HG02588 (cell line): ENCODE measurements around the gene DNAJC22.

ENCODE experiments used
- ATAC-seq: cut with Tn5 transposase; IDR thresholded peaks from one replicate; pipeline ENCODE4 v1.9.1; 2021; ENCODE audit warnings: mild to moderate bottlenecking, moderate library complexity; ENCODE audit not compliant: unreplicated experiment

The DNAJC22 gene

DNA sequence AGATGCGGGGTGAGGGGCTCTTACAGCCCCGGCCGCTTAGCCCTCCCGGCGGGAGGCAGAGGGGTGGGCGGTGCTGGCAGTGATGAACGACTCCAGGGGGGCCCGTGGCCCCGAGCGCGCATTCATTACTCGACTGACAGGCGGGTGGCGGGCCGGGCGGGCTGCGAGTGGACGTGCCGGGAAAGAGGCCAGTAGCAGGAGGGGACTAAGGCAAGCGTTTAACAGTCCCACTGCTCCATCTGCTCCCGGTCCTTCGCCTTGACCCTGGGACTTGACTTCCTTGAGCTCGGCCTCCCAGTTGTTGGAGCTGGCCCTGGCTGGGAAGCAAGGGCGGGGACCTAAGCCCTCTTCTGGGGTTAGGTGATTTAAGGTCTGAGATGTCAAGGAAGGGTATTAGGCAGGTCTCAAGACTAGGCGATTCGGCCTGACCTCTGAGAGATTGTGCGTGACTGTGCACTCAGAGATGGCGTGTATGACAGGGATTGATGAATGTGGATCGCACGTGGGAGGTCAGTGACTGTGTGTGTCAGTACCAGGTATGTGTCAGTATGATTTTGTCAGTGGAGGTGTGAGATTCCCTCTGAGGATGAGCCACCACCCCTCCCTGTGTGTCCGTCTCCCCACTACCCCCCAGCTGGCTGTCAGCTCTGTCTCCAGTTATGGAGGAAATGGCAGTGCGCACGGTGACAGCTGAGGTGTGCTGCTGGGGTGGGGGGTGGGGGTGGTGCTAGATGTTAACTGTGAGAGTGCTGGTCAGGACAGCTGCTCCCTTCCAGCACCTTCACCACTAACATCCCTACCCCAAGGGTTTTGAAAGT lies 3.6 kb upstream of the DNAJC22 start:
- no peak for ATAC-seq

DNA sequence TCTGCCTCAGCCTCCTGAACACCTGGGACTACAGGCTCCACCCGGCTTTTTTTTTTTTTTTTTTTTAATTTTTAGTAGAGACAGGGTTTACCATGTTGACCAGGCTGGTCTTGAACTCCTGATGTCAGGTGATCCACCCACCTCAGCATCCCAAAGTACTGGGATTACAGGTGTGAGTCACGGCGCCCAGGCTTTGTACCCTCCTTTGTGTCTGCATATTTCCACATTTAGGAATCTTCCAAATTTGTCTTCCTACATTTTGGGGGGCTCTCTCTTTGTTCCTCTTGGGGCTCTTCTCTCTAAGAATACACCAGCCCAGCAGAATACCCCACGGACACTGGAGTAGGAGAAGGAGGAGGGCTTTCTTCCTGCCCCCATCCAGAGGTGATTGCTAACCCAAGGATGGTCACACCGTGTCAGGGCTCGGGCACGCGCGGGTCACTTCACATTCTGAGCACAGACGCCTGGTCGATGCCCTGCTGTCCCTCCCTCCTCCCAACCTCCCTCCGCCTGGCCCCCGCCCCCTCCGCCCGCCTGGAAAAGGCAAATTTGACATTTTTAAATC lies 2.1 kb upstream of the DNAJC22 start:
- no peak for ATAC-seq

DNA sequence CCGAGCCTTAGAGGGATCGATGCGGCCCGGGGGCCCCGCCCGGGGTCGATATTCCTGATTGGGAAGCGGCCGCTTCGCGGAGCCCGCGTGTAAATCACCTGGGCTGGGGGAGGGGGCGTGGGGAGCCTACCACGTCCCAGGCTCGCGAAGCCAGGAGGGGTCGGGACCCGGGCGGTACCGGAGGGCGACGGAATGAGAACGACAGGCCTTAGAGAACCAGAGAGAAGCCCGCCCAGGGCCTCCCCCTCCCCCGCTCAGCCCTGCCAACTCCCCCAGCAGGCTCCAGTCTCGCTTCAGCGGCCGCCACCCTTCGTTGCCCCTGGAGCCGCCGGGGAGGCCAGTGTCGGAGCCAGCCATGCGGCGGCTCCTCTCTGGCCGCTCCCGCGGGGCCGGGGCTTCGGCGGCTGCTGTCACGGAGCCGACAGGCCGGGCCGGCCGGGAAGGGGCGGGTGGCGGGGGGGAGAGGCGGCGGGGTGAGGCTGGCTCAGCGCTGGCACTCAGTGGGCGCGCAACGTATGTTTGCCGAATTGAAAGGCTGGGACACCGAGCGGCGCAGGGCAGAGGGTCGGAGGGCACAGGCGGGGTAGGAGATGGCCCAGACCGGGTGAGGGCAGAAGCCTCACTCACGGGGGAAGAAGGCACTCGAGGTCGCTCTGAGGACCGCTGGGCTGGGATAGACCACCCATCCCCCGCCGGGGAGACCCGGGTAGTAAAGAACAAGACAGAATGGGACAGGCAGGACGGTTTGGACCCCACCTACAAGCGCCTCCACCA lies 1.4 kb upstream of the DNAJC22 start:
- ATAC-seq = no peak

DNA sequence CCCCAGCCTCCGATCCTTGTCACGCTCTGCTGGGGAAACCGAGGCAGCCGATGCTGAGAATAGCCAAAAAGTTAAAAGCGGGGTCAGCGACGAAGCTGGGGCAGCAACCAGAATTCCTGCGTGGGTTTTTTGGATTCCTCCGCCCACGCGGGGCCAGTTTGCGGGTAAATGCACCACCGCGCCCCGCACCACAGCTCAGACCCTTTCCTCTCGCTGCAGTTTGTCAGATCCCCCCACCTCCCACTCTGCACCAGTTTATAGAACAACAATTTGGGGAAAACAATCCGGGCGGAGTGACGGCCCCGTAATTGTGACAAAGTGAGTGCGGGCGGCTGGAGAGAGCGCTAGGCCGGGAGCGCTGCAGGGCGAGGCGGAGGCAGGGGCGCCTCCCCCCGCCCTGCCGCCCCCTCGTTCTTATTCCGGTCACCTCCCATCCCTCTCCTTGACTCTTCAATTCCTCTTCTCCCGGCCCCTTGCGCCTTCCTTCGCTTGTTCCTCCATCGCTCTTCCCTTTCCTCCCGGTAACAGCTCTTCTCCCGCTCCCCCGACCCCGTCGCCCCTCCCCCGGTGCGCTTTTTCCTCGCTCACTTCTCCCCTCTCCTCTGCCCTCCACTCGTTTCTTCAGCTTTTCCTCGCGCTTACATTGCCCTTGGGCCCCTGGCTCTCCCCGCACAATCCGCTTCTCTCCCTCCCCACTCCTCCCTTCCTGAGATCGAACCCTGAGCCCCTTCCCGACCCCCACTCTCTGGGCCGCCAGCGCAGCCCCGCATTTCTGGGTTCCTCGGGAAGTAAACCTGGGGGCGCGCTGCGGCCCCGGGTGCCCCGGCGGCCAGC lies 646 bp upstream of the DNAJC22 start:
- no peak for ATAC-seq

DNA sequence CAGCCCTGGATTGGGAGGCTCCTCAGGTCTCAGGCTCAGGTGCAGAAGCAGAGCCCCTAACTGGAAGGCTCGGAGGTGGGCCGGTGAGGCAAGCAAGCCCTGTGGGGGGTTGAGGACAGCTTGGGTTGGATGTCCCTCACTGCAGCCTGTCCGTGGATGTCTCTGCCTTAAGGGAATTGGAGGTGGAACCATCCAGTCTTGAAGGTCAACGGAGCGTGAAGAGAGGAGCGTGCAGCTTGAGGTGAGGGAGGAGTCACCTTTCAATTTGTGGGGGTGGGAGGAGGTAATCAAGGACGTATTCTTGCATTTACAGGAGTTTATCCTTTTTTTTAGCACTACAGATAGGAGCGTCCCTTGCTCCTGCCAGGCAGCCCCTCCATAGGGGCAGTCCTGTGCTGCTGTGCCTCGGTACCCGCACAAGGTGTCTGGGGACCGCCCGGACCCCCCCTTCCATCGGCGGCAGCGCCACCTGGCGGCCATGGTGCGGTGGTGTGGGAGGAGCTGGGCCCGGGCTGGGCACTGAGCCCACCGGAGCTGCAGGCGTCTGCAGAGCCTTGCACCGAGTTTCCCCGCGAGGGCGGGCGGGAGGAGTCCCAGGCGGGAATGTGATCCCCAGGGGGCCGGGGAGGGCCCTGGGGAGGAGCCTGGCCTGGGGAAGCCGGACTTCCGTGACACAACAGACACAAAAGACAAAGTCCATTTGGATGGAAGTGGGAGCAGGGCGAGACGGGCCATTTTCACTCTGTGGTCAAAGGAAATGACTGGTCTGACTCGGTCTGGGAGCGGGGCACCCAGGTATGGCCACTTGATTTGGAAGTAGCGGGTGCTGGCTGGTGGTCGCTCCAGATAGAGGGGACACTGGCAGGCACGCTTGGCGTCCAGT lies 864 bp downstream of the DNAJC22 start:
- no peak for ATAC-seq

DNA sequence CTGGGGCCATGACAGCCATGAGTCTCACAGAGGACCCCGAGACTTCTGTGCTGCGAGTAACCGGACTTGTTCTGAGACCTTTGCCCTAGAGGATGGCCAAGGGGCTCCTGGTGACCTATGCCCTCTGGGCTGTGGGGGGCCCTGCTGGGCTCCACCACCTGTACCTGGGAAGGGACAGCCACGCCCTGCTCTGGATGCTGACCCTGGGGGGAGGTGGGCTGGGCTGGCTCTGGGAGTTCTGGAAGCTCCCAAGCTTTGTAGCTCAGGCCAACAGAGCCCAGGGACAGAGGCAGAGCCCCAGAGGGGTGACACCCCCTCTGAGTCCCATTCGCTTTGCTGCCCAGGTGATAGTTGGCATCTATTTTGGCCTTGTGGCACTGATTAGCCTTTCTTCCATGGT lies 2.1 kb downstream of the DNAJC22 start:
- no peak for ATAC-seq

DNA sequence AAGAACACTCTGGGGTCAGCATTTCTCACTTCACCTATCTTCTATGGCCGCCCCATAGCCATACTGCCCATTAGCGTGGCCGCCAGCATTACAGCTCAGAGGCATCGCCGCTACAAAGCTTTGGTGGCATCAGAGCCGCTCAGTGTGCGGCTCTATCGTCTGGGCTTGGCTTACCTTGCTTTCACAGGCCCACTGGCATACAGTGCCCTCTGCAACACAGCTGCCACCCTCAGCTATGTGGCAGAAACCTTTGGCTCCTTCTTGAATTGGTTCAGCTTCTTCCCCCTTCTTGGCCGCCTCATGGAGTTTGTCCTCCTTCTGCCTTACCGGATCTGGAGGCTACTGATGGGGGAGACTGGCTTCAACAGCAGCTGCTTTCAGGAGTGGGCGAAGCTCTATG lies 2.6 kb downstream of the DNAJC22 start:
- ATAC-seq = no peak

DNA sequence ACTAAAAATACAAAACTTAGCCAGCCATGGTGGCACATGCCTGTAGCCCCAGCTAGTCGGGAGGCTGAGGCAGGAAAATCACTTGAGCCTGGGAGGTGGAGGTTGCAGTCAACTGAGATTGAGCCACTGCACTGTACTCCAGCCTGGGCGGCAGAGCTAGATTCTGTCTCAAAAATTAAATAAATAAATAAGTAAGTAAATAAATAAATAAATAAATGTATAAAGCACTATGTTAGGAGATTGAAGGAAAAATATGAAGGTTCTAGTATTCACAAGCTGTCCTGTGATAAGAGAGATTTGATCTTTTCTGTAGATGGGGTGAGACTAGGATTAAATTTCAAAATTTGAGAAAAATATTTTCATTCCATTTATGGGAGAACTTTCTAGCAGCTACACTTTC lies 5.7 kb downstream of the DNAJC22 start:
- ATAC-seq = no peak

DNA sequence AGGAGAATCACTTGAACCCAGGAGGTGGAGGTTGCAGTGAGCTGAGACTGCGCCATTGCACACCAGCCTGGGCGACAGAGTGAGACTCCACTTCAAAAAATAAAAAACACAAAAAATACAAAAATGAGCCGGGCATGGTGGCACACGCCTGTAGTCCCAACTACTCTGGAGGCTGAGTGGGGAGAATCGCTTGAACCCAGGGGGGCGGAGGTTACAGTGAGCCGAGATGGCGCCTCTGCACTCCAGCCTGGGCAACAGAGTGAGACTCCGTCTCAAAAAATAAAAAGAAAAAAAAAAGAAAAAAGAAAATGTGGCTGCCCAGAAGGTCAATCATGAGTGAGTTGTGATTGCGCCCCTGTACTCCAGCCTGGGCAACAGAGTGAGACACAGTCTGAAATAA lies 9.2 kb downstream of the DNAJC22 start:
- no peak for ATAC-seq

DNA sequence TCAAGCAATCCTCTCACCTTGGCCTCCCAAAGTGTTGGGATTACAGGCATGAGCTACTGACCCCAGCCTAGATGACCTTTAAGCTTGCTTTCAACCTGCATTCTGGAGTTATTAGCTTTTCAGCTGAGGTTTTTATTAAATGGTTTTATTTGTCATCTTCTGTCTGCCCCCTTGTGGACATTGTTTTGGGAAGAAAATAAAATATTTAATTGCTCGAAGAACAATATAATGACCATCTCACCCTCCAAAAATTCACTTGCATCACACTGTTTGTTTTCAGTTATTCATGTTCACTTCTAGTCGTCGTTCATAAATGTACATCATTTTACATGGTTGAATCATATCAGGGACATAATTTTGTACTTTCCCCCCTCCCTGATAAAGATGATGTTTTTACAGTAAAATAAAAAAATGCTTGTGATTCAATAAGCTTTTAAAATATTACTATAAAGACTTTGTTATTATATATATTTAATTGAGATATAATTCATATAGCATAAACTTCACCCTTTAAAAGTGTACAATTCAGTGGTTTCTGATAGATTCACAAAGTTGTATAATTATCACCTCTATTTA lies 10.5 kb downstream of the DNAJC22 start:
- no peak for ATAC-seq

DNA sequence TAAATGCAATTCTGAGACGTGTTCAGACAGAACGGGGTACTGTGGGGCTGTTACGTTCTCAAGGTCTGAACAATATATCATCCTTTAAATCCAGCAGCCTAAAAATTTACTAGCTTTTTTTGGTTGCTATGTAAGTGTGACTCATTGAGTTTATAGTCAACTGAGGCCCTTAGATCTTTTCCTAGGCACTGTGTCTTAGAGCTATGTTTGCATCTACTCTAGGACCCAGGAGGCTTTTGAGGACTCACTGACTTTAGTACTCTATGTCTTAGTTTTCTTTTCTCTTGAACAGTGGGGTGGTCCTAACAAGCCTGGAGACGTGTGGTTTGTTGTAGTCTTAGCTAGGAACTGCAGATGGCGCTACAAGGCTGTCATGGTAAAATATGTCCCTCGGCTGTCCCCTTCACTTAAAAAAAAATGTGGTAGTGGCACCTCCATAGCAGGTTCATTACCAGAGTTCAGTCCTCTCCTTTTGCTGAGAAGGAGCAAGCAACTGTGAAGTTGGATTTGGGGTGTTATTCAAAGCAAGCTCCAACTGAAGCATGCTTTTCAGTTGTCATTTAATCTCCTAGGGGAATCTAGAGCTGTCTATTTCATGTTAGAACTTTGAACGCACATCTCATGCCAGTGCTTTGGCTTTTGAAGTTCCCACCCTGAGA lies 11.9 kb downstream of the DNAJC22 start:
- ATAC-seq = peak; percentile 59

DNA sequence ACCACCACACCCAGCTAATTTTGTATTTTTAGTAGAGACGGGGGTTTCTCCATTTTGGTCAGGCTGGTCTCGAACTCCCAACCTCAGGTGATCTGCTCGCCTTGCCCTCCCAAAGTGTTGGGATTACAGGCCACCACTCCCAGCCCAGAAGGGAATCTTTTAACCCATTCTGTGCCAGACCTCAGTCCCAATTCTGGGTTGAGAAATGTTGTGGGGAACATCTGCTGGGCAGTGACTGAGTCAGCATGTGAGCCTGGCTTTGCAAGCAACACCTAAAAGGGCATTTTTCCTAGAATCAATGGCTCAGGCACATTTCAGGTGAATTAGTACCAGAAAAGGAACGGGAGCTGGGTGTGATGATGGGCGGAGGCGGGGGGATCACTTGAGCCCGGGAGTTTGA lies 13.0 kb downstream of the DNAJC22 start:
- ATAC-seq = no peak

DNA sequence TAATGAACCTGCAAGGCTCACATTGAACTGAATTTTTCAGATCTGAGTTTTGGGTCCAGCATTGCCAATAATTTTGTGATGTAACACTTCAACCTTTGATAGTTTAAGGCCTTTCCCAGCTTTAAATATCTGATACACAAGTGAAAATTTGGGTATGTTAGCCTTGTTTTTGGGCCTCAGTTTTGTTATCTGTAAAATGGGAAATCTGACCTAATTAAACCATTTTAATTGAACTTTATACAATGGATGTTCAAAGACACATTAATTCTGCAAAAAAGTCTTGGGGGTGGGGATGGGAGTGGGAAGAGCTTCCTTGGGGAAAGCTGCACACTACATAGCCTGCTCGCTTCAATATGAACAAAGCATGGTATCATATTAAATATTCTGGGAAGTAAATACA lies 15.4 kb downstream of the DNAJC22 start:
- ATAC-seq = no peak

DNA sequence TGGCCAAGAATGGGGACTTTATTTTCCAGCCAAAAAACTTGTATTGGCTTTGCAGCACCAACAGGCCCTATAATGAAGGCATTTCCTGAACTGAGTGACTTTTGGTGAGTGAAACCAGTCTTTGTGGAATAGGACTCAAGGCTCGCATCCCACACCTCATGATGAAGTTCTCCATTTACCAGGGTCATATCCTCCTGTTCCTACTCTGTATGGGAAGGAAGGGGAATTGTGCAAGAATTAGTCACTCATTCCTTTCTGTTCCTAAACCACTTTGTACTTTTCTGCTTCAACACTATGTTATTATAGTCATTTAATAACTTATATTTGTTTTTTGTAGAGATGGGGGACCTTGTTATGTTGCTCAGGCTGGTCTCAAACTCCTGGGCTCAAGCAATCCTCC lies 18.3 kb downstream of the DNAJC22 start:
- ATAC-seq = no peak

DNA sequence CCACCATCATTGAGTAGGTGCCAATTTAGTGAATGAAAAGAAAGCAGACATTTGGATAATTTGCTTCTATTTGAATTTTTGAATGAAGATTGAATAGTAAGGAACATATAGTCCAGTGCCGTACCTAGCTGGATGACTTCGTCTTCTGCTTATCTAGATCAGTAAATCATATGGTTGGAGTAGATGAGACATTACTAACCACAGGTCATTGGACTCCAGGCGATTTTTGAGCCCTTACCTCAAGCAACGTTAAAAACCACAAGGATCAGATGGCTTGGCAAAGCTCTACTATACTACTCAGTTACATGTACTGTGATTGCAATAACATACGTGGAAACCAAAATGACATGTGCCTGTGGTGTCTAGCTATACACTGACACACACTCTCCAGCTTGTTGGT lies 18.9 kb downstream of the DNAJC22 start:
- ATAC-seq = no peak

DNA sequence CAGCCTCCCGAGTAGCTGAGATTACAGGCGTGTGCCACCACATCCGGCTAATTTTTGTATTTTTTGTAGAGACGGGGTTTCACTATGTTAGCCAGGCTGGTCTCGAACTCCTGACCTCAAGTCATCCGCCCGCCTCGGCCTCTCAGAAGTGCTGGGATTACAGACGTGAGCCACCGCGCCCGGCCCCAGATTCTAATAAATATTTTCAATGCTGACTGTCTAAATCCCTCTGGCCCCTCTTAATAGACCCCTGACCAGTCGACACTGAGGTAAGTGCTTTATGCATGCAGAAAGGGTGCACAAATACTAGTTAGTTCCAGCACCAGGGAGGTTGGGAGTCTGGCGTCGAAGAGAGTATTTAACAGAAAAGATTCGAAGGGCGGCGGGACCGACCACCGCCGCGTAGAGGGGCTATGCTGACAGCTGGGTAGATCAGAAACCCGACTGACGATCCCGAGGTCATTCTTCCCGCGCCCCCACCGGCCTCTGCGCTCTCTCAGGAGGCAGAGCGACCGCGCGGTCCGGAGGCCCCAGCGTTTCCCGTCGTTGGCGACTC lies 19.5 kb downstream of the DNAJC22 start:
- peak; percentile 11 for ATAC-seq

DNA sequence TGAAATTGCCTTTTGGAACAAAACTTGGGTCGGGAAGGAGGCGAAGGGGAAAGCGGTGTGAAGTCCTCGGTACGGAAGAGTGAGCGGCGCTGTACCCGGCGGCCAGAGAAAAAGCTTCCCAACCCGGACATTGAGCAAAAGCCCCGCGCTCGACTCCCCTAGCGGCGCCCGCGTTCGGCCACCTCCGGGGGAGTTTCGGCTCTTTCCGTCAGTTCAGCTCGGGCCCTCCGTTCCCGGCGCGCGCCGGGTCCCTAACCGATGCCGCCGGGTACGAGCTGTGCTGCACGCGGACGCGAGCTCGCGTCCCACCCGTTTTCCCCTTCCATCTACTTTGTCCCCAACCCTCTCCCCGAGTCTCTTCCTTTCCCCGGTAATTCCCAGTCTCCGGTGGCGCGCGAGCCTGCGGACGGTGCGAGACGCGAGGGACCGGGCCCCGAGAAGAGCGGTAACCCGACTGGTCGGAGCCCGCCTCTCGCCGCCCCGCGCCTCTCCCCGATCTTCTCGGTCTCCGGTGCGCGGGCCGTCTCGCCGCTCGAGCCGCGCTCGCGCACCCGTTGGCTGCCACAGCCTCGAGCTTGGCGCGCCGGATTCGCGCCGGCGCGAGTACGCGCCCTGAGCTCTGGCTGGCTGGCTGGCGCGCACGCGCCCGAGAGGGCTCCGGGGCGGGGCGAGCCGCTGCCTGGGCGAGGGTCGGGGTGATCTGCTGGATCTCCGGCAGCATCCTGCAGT lies 20.1 kb downstream of the DNAJC22 start:
- ATAC-seq = peak; percentile 60
